IMR-90 (cell line): ENCODE data around the gene NEK2. TPM values are rescaled to one million over a fixed set of nuclear protein-coding genes. Genes with fewer than 3 reads are reported as not detected.

ENCODE experiments used
- ATAC-seq: fragments of 200-7000 bp; cut with Tn5 transposase; 2 replicates; pipeline ENCODE4 v1.9.1; 2020; ENCODE audit warnings: low read depth, mild to moderate bottlenecking, moderate library complexity
- BruUV-seq: library from RNA; stranded (reverse); fragments of 400-500 nt; replicated peaks from 2 replicates; lab custom pipeline; 2021; lab: Mats Ljungman, UMichigan
- CTCF ChIA-PET: fragments of 300-600 bp; formaldehyde crosslinking; extraction: SDS; loops from one replicate; lab custom pipeline; 2021; ENCODE audit warnings: antibody characterized with exemption; lab: Yijun Ruan, JAX
- POLR2A ChIA-PET: fragments of 300-600 bp; sonication (Branson Sonifier 250); formaldehyde crosslinking; loops from one replicate; lab custom pipeline; 2022; ENCODE audit warnings: antibody characterized with exemption; ENCODE audit not compliant: unreplicated experiment; lab: Charles Lee
- DNase-seq: peaks from one replicate; pipeline ENCODE4 v3.0.0; 2013
- H2AFZ ChIP-seq: replicated peaks from 2 replicates; pipeline ENCODE3; 2013; ENCODE audit warnings: low read length, mild to moderate bottlenecking; ENCODE audit not compliant: poor library complexity
- H2AK5ac ChIP-seq: 2 replicates; pipeline ENCODE4 v1.6.1; 2013; ENCODE audit warnings: low read depth, low read length, inconsistent platforms
- H2AK9ac ChIP-seq: replicated peaks from 2 replicates; pipeline ENCODE3; 2013; ENCODE audit warnings: mild to moderate bottlenecking, low read depth, low read length, moderate library complexity; ENCODE audit not compliant: poor library complexity
- H2BK120ac ChIP-seq: 2 replicates; pipeline ENCODE4 v1.6.1; 2013; ENCODE audit warnings: low read depth, low read length, inconsistent platforms
- H2BK15ac ChIP-seq: 3 replicates; pipeline ENCODE4 v1.6.1; 2013; ENCODE audit warnings: low read depth, low read length, inconsistent platforms
- H2BK20ac ChIP-seq: 2 replicates; pipeline ENCODE4 v1.6.1; 2013; ENCODE audit warnings: low read depth, mild to moderate bottlenecking, inconsistent platforms, low read length, moderate library complexity
- H2BK5ac ChIP-seq: 2 replicates; pipeline ENCODE4 v1.6.1; 2013; ENCODE audit warnings: mild to moderate bottlenecking, low read depth, low read length, inconsistent platforms; ENCODE audit not compliant: poor library complexity, severe bottlenecking
- H3K14ac ChIP-seq: replicated peaks from 2 replicates; pipeline ENCODE4 v1.6.1; 2013; ENCODE audit warnings: low read depth, low read length, inconsistent platforms
- H3K18ac ChIP-seq: 2 replicates; pipeline ENCODE4 v1.6.1; 2013; ENCODE audit warnings: low read depth, low read length, control low read depth
- H3K23ac ChIP-seq: 2 replicates; pipeline ENCODE4 v1.6.1; 2013; ENCODE audit warnings: low read depth, low read length, inconsistent platforms
- H3K27ac ChIP-seq: 2 replicates; pipeline ENCODE4 v1.5.1; 2013; ENCODE audit warnings: mild to moderate bottlenecking, control low read depth, low read length; ENCODE audit not compliant: insufficient read depth
- H3K27me3 ChIP-seq: 2 replicates; pipeline ENCODE4 v1.6.1; 2013; ENCODE audit warnings: low read length; ENCODE audit not compliant: control insufficient read depth, insufficient read depth
- H3K36me3 ChIP-seq: 2 replicates; pipeline ENCODE4 v1.6.1; 2013; ENCODE audit warnings: low read length, mixed read lengths; ENCODE audit not compliant: control insufficient read depth, insufficient read depth
- H3K4ac ChIP-seq: 2 replicates; pipeline ENCODE4 v1.6.1; 2013; ENCODE audit warnings: low read depth, low read length, inconsistent platforms
- H3K4me1 ChIP-seq: 2 replicates; pipeline ENCODE4 v1.6.1; 2013; ENCODE audit warnings: low read length, mixed read lengths; ENCODE audit not compliant: control insufficient read depth, insufficient read depth
- H3K4me2 ChIP-seq: 2 replicates; pipeline ENCODE4 v1.6.1; 2013; ENCODE audit warnings: low read depth, mild to moderate bottlenecking, control low read depth, low read length, moderate library complexity
- H3K4me3 ChIP-seq: 2 replicates; pipeline ENCODE4 v1.5.1; 2013; ENCODE audit warnings: low read depth, mild to moderate bottlenecking, control low read depth, low read length, moderate library complexity; ENCODE audit not compliant: insufficient read depth
- H3K56ac ChIP-seq: 2 replicates; pipeline ENCODE4 v1.6.1; 2013; ENCODE audit warnings: low read length, inconsistent platforms; ENCODE audit not compliant: insufficient read depth; ENCODE audit errors: extremely low read depth
- H3K79me1 ChIP-seq, 2 experiments: 2 replicates each; pipeline ENCODE4 v1.6.1; 2013; ENCODE audit warnings: low read length in 2 of 2, inconsistent platforms in 1 of 2, low read depth in 1 of 2
- H3K9ac ChIP-seq: 2 replicates; pipeline ENCODE4 v1.6.1; 2013; ENCODE audit warnings: low read depth, low read length, control low read depth
- H3K9me1 ChIP-seq: 2 replicates; pipeline ENCODE4 v1.6.1; 2013; ENCODE audit warnings: low read length, inconsistent platforms; ENCODE audit not compliant: insufficient read depth
- H3K9me3 ChIP-seq: 2 replicates; pipeline ENCODE4 v1.6.1; 2013; ENCODE audit warnings: low read length; ENCODE audit not compliant: control insufficient read depth, insufficient read depth
- H4K20me1 ChIP-seq: 2 replicates; pipeline ENCODE4 v1.6.1; 2013; ENCODE audit warnings: low read length, inconsistent platforms; ENCODE audit not compliant: insufficient read depth
- H4K5ac ChIP-seq: 2 replicates; pipeline ENCODE4 v1.6.1; 2013; ENCODE audit warnings: mild to moderate bottlenecking, low read depth, low read length, control low read depth
- H4K8ac ChIP-seq, 2 experiments: 2 replicates each; pipeline ENCODE4 v1.6.1; 2013; ENCODE audit warnings: low read depth in 2 of 2, low read length in 2 of 2, control low read depth in 1 of 2, inconsistent platforms in 1 of 2
- H4K91ac ChIP-seq: 2 replicates; pipeline ENCODE4 v1.6.1; 2013; ENCODE audit warnings: low read depth, low read length, inconsistent platforms; ENCODE audit not compliant: insufficient read depth
- BHLHE40 ChIP-seq: fragments of 150-350 bp; IDR thresholded peaks from 2 replicates; pipeline ENCODE4 v1.6.1; 2016; ENCODE audit warnings: mild to moderate bottlenecking, low read depth, low read length
- CHD1 ChIP-seq: IDR thresholded peaks from 2 replicates; pipeline ENCODE4 v1.6.1; 2012; ENCODE audit warnings: low read depth, low read length, improper control_type of control experiment
- MXI1 ChIP-seq: IDR thresholded peaks from 2 replicates; pipeline ENCODE4 v1.6.1; 2012; ENCODE audit warnings: low read depth, mild to moderate bottlenecking, low read length, moderate library complexity, borderline replicate concordance
- NFE2L2 ChIP-seq: fragments of 150-350 bp; IDR thresholded peaks from 2 replicates; pipeline ENCODE4 v1.6.1; 2016; ENCODE audit warnings: low read depth, mild to moderate bottlenecking, low read length
- POLR2A ChIP-seq: IDR thresholded peaks from 2 replicates; pipeline ENCODE4 v1.6.1; 2012; ENCODE audit warnings: mild to moderate bottlenecking, low read depth, low read length
- RAD21 ChIP-seq: IDR thresholded peaks from 2 replicates; pipeline ENCODE4 v1.6.1; 2012; ENCODE audit warnings: low read length, improper control_type of control experiment
- RCOR1 ChIP-seq: IDR thresholded peaks from 2 replicates; pipeline ENCODE4 v1.6.1; 2012; ENCODE audit warnings: mild to moderate bottlenecking, low read length, improper control_type of control experiment; ENCODE audit not compliant: insufficient replicate concordance
- RFX5 ChIP-seq: IDR thresholded peaks from 2 replicates; pipeline ENCODE4 v1.8.0; 2012; ENCODE audit warnings: low read depth, mild to moderate bottlenecking, low read length, moderate library complexity
- SMC3 ChIP-seq: fragments of 150-350 bp; IDR thresholded peaks from 2 replicates; pipeline ENCODE4 v1.6.1; 2016; ENCODE audit warnings: low read depth, mild to moderate bottlenecking, antibody characterized with exemption, low read length, moderate library complexity
- WGBS, 2 experiments: methylation state at CpG; one replicate each; pipeline versions ENCODE4 v1.1.5 to v1.1.7; 2013; ENCODE audit warnings: missing lambda C conversion rate in 2 of 2; ENCODE audit not compliant: insufficient read length in 1 of 2; ENCODE audit errors: extremely low coverage in 2 of 2; 5-methylcytosine and 5-hydroxymethylcytosine counted together
- dilution Hi-C: fragments of 300-500 bp; cut with HindIII; formaldehyde crosslinking; loops from one replicate; pipeline ENCODE4 v1.14.3; 2018; ENCODE audit warnings: low sequenced_read_pairs; ENCODE audit not compliant: unreplicated experiment
- in situ Hi-C: fragments of 300-500 bp; cut with MboI; formaldehyde crosslinking; loops from 3 replicates; pipeline ENCODE4 v1.14.3; 2019; ENCODE audit warnings: low sequenced_read_pairs, inconsistent platforms, mixed read lengths
- intact Hi-C: fragments of 100-400 bp; cut with micrococcal nuclease; formaldehyde crosslinking; loops from 2 replicates; pipeline ENCODE4 v1.10.0; 2022
- polyA plus RNA-seq, 3 experiments: library from polyadenylated mRNA; depleted of rRNA; stranded (reverse); fragments of >200 nt; gene quantifications; 2 replicates each; pipeline ENCODE4 v1.2.3, GENCODE V29; 2012; ENCODE audit warnings: low replicate concordance in 1 of 3
- total RNA-seq: library from RNA; depleted of rRNA; stranded (reverse); fragments of >200 nt; gene quantifications from 2 replicates; pipeline ENCODE4 v1.2.3, GENCODE V29; 2012
- TF ChIP-seq, protein P1 (sequence below): conservative IDR thresholded peaks from 2 replicates; pipeline ENCODE4 v1.5.1; 2012; ENCODE audit warnings: mild to moderate bottlenecking, low read depth, low read length, improper control_type of control experiment
- TF ChIP-seq, protein P2 (sequence below): fragments of 150-350 bp; IDR thresholded peaks from 2 replicates; pipeline ENCODE4 v1.6.1; 2017; ENCODE audit warnings: mild to moderate bottlenecking, antibody characterized with exemption, low read length, low read depth

The NEK2 gene
- total and polyA plus RNA-seq, 2 of the 4 experiments (the other 2 are of a cell fraction): 9.9 to 26.0 TPM

- H3K9me3 ChIP-seq: no peaks in the 10 kb centered on the region
- no peak for DNase-seq
- TF ChIP-seq POLR2A: no peak
- no peak for TF ChIP-seq RAD21
- TF ChIP-seq, protein P1, sequence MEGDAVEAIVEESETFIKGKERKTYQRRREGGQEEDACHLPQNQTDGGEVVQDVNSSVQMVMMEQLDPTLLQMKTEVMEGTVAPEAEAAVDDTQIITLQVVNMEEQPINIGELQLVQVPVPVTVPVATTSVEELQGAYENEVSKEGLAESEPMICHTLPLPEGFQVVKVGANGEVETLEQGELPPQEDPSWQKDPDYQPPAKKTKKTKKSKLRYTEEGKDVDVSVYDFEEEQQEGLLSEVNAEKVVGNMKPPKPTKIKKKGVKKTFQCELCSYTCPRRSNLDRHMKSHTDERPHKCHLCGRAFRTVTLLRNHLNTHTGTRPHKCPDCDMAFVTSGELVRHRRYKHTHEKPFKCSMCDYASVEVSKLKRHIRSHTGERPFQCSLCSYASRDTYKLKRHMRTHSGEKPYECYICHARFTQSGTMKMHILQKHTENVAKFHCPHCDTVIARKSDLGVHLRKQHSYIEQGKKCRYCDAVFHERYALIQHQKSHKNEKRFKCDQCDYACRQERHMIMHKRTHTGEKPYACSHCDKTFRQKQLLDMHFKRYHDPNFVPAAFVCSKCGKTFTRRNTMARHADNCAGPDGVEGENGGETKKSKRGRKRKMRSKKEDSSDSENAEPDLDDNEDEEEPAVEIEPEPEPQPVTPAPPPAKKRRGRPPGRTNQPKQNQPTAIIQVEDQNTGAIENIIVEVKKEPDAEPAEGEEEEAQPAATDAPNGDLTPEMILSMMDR: no peak
- no peak for TF ChIP-seq NFE2L2
- TF ChIP-seq RCOR1: no peak
- no peak for TF ChIP-seq SMC3
- no peak for TF ChIP-seq CHD1
- TF ChIP-seq BHLHE40: no peak
- TF ChIP-seq MXI1: no peak
- TF ChIP-seq RFX5: no peak
- TF ChIP-seq, protein P2, sequence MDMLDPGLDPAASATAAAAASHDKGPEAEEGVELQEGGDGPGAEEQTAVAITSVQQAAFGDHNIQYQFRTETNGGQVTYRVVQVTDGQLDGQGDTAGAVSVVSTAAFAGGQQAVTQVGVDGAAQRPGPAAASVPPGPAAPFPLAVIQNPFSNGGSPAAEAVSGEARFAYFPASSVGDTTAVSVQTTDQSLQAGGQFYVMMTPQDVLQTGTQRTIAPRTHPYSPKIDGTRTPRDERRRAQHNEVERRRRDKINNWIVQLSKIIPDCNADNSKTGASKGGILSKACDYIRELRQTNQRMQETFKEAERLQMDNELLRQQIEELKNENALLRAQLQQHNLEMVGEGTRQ: no peak
- H3K9ac ChIP-seq: no peak overlapping the region
- ChIA-PET POLR2A (no interaction called here), CTCF (no interaction called here)
- peaks cover 3% of the 10 kb centered on the region; the same call in 1 of the 2 replicates for H3K4me1 ChIP-seq
- no peaks in the 10 kb centered on the region for H3K79me1 ChIP-seq
- dilution Hi-C loops: no loop called here
- H3K23ac ChIP-seq: no peak overlapping the region
- H3K14ac ChIP-seq: no peak overlapping the region
- no peak overlapping the region for H3K27ac ChIP-seq
- H2BK5ac ChIP-seq: no peak overlapping the region
- H2BK15ac ChIP-seq: no peak overlapping the region
- no peaks in the 10 kb centered on the region for H3K27me3 ChIP-seq
- ATAC-seq: no peak
- no TSS peak for BruUV-seq
- no peak overlapping the region for H2AK5ac ChIP-seq
- H3K4ac ChIP-seq: no peak overlapping the region
- no peak overlapping the region for H4K5ac ChIP-seq
- no peak overlapping the region for H4K8ac ChIP-seq
- H4K91ac ChIP-seq: no peak overlapping the region
- H2AK9ac ChIP-seq: no peak overlapping the region
- no peaks in the 10 kb centered on the region for H4K20me1 ChIP-seq
- peaks cover 5% of the 10 kb centered on the region; the same call in 1 of the 2 replicates for H3K9me1 ChIP-seq
- intact Hi-C loops: no loop called here
- no peak overlapping the region for H2BK120ac ChIP-seq
- H2AFZ ChIP-seq: no peak overlapping the region
- H3K36me3 ChIP-seq: no peaks in the 10 kb centered on the region
- no peak overlapping the region for H3K4me3 ChIP-seq
- no CpG with 5 or more reads among the region's 3 CpGs for WGBS, 2 experiments
- H2BK20ac ChIP-seq: no peak overlapping the region
- H3K4me2 ChIP-seq: no peak overlapping the region
- in situ Hi-C loops: no loop called here
- H3K56ac ChIP-seq: no peak overlapping the region
- H3K18ac ChIP-seq: no peak overlapping the region
Observed at GRCh38 chr1:211623515-211623914, 51.9 kb downstream of the NEK2 start.
